Measurements from ENCODE around the gene MAN2B1. TPM values are rescaled to one million over a fixed set of nuclear protein-coding genes. Genes with fewer than 3 reads are reported as not detected.

MAN2B1 gene
- total RNA-seq, 1 donor from 2014 or later, result 49.1 TPM

DNA sequence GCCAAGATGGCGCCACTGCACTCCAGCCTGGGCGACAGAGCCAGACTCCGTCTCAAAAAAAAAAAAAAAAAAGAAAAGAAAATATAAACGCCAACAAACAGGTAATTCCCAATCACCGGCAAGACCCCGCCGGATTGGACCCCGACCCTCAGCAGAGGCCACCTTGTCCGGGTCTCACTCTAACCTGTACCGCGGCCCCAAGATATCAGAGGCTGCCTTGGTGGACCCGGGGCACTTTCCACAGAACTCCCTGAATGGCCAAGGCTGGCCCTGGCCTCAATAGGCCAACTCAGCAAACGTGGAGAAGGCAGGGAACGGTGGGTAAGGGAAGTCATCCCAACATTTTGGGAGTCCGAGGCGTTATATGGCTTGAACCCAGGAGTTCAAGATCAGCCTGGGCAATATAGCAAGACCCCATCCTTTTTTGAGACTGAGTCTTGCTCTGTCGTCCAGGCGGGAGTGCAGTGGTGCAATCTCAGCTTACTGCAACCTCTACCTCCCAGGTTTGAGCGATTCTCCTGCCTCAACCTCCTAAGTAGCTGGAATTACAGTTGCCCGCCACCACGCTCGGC is 27.8 kb downstream of the MAN2B1 start:
- no peaks in the 10 kb centered on the region for H3K36me3 ChIP-seq
- H3K27me3 ChIP-seq, result no peaks in the 10 kb centered on the region
- peaks cover 12% of the 10 kb centered on the region for H3K4me1 ChIP-seq
- no peak overlapping the region for H3K4me3 ChIP-seq
- no peaks in the 10 kb centered on the region for H3K9me3 ChIP-seq
- intact Hi-C loops (cut with DNase I), result no loop called here
- TF ChIP-seq POLR2AphosphoS5 (IDR thresholded peaks at IDR 0.05; ENCODE audit: insufficient read depth in 1 of 2, low read depth in 1 of 2) (no peak), CTCF (IDR thresholded peaks at IDR 0.05) (no peak), POLR2A (IDR thresholded peaks at IDR 0.05) (no peak)
- H3K27ac ChIP-seq, result no peak overlapping the region
- DNase-seq (ENCODE audit: extremely low spot score in 2 of 2), result no peak

- no peaks in the 10 kb centered on the region for H3K36me3 ChIP-seq
- H3K4me3 ChIP-seq, result no peak overlapping the region
- H3K27me3 ChIP-seq, result no peaks in the 10 kb centered on the region
- TF ChIP-seq CTCF (IDR thresholded peaks at IDR 0.05), result no peak
- no peak for TF ChIP-seq POLR2A (IDR thresholded peaks at IDR 0.05)
- TF ChIP-seq POLR2AphosphoS5 (IDR thresholded peaks at IDR 0.05; ENCODE audit: insufficient read depth in 1 of 2, low read depth in 1 of 2), result no peak
- no peak overlapping the region for H3K27ac ChIP-seq
- no peak for DNase-seq (ENCODE audit: extremely low spot score in 2 of 2)
- peaks cover 12% of the 10 kb centered on the region for H3K4me1 ChIP-seq
- intact Hi-C loops (cut with DNase I), result no loop called here
- H3K9me3 ChIP-seq, result no peaks in the 10 kb centered on the region
Measured at GRCh38 chr19:12636631-12637030, 29.9 kb downstream of the MAN2B1 start.

DNA sequence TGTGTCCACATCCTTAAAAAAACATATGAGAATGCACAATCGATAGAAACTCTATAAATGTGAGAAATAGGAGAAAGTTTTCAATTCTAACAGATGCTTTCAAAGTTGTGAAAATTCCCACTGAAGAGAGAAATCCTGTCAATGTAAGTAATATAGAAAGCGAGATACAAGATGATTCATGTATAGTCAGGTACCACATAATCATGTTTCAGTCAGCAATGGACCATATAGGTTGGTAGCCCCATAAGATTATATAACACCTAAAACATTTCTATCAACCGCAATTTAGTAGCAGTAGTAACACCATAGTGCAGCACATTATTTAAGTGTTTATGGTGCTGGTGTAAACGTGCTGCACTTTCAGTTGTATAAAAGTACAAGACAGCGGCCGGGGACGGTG is 37.3 kb downstream of the MAN2B1 start:
- Histone ChIP-seq H3K27ac (no peak overlapping the region), H3K36me3 (peaks cover 6 to 54% of the 10 kb centered on the region in 2 donors), H3K9me3 (peaks cover 6% of the 10 kb centered on the region), H3K4me1 (no peaks in the 10 kb centered on the region), H3K27me3 (no peaks in the 10 kb centered on the region), H3K4me3 (no peak overlapping the region)
- intact Hi-C loops (cut with DNase I), result no loop called here
- no peak for DNase-seq (ENCODE audit: extremely low spot score in 2 of 2)
- TF ChIP-seq POLR2A (IDR thresholded peaks at IDR 0.05), result no peak
- TF ChIP-seq CTCF (IDR thresholded peaks at IDR 0.05), result no peak
- TF ChIP-seq POLR2AphosphoS5 (IDR thresholded peaks at IDR 0.05; ENCODE audit: insufficient read depth in 1 of 2, low read depth in 1 of 2), result no peak

- Histone ChIP-seq H3K27me3 (no peaks in the 10 kb centered on the region), H3K36me3 (peaks cover 6 to 62% of the 10 kb centered on the region in 2 donors), H3K4me3 (no peak overlapping the region), H3K9me3 (peaks cover 6% of the 10 kb centered on the region), H3K4me1 (no peaks in the 10 kb centered on the region), H3K27ac (no peak overlapping the region)
- no peak for DNase-seq (ENCODE audit: extremely low spot score in 2 of 2)
- no peak for TF ChIP-seq POLR2AphosphoS5 (IDR thresholded peaks at IDR 0.05; ENCODE audit: insufficient read depth in 1 of 2, low read depth in 1 of 2)
- no peak for TF ChIP-seq CTCF (IDR thresholded peaks at IDR 0.05)
- no peak for TF ChIP-seq POLR2A (IDR thresholded peaks at IDR 0.05)
- intact Hi-C loops (cut with DNase I), result no loop called here
Measured at GRCh38 chr19:12628040-12629022, 38.2 kb downstream of the MAN2B1 start.
